Measurements from ENCODE around the gene USF1.

DNA sequence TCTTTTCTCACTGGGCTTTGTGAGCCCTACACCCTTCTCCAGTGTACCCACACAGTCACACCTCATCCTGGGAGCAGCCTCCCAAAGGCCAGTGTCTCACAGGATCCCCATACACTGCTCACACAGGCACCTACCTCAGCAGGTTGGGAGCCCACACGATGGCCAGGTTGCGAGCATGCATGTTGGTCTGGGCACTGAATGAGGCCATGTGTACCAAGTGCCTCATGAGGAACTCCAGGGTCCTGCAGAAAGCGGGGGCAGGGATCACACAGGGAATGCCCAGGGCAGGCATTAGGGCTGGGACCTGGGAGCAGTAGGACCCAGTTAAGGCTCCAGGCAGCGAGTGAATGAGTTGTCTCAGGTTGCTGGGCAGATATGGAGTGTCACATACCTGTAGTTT is 8.5 kb upstream of the USF1 start:
- TF ChIP-seq, protein P1, sequence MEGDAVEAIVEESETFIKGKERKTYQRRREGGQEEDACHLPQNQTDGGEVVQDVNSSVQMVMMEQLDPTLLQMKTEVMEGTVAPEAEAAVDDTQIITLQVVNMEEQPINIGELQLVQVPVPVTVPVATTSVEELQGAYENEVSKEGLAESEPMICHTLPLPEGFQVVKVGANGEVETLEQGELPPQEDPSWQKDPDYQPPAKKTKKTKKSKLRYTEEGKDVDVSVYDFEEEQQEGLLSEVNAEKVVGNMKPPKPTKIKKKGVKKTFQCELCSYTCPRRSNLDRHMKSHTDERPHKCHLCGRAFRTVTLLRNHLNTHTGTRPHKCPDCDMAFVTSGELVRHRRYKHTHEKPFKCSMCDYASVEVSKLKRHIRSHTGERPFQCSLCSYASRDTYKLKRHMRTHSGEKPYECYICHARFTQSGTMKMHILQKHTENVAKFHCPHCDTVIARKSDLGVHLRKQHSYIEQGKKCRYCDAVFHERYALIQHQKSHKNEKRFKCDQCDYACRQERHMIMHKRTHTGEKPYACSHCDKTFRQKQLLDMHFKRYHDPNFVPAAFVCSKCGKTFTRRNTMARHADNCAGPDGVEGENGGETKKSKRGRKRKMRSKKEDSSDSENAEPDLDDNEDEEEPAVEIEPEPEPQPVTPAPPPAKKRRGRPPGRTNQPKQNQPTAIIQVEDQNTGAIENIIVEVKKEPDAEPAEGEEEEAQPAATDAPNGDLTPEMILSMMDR (IDR thresholded peaks at IDR 0.05; ENCODE audit: low read depth, low read length, missing input control) = no peak
- TF ChIP-seq, protein P2, sequence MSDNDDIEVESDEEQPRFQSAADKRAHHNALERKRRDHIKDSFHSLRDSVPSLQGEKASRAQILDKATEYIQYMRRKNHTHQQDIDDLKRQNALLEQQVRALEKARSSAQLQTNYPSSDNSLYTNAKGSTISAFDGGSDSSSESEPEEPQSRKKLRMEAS (IDR thresholded peaks at IDR 0.05) = no peak
- TF ChIP-seq JUND (IDR thresholded peaks at IDR 0.05) (no peak), FOXA1 (IDR thresholded peaks at IDR 0.05) (no peak), NR2F2 (IDR thresholded peaks at IDR 0.05) (no peak), EGR1 (IDR thresholded peaks at IDR 0.05; ENCODE audit: low read depth in 2 of 2) (no peak), RAD21 (IDR thresholded peaks at IDR 0.05) (no peak), TAF1 (conservative IDR thresholded peaks at IDR 0.05) (no peak), GABPA (IDR thresholded peaks at IDR 0.05 in 1 of 2, conservative IDR thresholded peaks at IDR 0.05 in 1 of 2) (no peak), SP1 (IDR thresholded peaks at IDR 0.05) (no peak)
- TF ChIP-seq, protein P3, sequence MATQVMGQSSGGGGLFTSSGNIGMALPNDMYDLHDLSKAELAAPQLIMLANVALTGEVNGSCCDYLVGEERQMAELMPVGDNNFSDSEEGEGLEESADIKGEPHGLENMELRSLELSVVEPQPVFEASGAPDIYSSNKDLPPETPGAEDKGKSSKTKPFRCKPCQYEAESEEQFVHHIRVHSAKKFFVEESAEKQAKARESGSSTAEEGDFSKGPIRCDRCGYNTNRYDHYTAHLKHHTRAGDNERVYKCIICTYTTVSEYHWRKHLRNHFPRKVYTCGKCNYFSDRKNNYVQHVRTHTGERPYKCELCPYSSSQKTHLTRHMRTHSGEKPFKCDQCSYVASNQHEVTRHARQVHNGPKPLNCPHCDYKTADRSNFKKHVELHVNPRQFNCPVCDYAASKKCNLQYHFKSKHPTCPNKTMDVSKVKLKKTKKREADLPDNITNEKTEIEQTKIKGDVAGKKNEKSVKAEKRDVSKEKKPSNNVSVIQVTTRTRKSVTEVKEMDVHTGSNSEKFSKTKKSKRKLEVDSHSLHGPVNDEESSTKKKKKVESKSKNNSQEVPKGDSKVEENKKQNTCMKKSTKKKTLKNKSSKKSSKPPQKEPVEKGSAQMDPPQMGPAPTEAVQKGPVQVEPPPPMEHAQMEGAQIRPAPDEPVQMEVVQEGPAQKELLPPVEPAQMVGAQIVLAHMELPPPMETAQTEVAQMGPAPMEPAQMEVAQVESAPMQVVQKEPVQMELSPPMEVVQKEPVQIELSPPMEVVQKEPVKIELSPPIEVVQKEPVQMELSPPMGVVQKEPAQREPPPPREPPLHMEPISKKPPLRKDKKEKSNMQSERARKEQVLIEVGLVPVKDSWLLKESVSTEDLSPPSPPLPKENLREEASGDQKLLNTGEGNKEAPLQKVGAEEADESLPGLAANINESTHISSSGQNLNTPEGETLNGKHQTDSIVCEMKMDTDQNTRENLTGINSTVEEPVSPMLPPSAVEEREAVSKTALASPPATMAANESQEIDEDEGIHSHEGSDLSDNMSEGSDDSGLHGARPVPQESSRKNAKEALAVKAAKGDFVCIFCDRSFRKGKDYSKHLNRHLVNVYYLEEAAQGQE (IDR thresholded peaks at IDR 0.05) = no peak

Measured in liver (tissue), 3 donors.